ENCODE measurements around the gene SLC4A9.

SLC4A9 gene

GRCh38 chr5:140360101-140360500 is at the start of gene SLC4A9:
TSS of gene SLC4A9 (plus strand) at chr5:140360194. CDS start at chr5:140360237, 43 bp downstream.
- H3K9me2 ChIP-seq (ENCODE audit: low read depth, low read length): no peaks in the 10 kb centered on the region
- H3K79me2 ChIP-seq (ENCODE audit: insufficient read depth, low read length): no peaks in the 10 kb centered on the region
- H3K4me1 ChIP-seq (ENCODE audit: insufficient read depth, low read length, severe bottlenecking): peaks cover 22% of the 10 kb centered on the region
- no peak within 1 kb of the TSS for H3K4me3 ChIP-seq (ENCODE audit: low read depth, low read length, poor library complexity, severe bottlenecking)
- no peak for TF ChIP-seq EZH2 (IDR thresholded peaks at IDR 0.05; ENCODE audit: borderline replicate concordance, low read length)
- TF ChIP-seq CTCF (IDR thresholded peaks at IDR 0.05; ENCODE audit: low read length): no peak
- no peaks in the 10 kb centered on the region for H3F3A ChIP-seq (ENCODE audit: insufficient read depth, low read length)
- H3K9me3 ChIP-seq (ENCODE audit: low read length): no peaks in the 10 kb centered on the region
- no peaks in the 10 kb centered on the region for H3K27me3 ChIP-seq (ENCODE audit: insufficient read depth, low read length)
- H3K36me3 ChIP-seq (ENCODE audit: insufficient read depth, low read length): no peaks in the 10 kb centered on the region
- no peak within 1 kb of the TSS for H3K27ac ChIP-seq (ENCODE audit: low read depth, low read length, poor library complexity, severe bottlenecking)
- H3K4me2 ChIP-seq (ENCODE audit: low read length): no peak within 1 kb of the TSS
- no peak within 1 kb of the TSS for H3K9ac ChIP-seq (ENCODE audit: low read length)
- H2AFZ ChIP-seq (ENCODE audit: low read length): no peak within 1 kb of the TSS
- no peaks in the 10 kb centered on the region for H4K20me1 ChIP-seq (ENCODE audit: insufficient read depth, low read length)

- no peaks in the 10 kb centered on the region for H3K36me3 ChIP-seq (ENCODE audit: insufficient read depth, low read length)
- H3K27me3 ChIP-seq (ENCODE audit: insufficient read depth, low read length): no peaks in the 10 kb centered on the region
- H3K9me3 ChIP-seq (ENCODE audit: low read length): no peaks in the 10 kb centered on the region
- no peaks in the 10 kb centered on the region for H3K4me1 ChIP-seq (ENCODE audit: insufficient read depth, low read length, severe bottlenecking)
- no peaks in the 10 kb centered on the region for H3K79me2 ChIP-seq (ENCODE audit: insufficient read depth, low read length)
- H3K9ac ChIP-seq (ENCODE audit: low read length): no peak overlapping the region
- no peaks in the 10 kb centered on the region for H3K9me2 ChIP-seq (ENCODE audit: low read depth, low read length)
- H2AFZ ChIP-seq (ENCODE audit: low read length): no peak overlapping the region
- H3K27ac ChIP-seq (ENCODE audit: low read depth, low read length, poor library complexity, severe bottlenecking): no peak overlapping the region
- H3F3A ChIP-seq (ENCODE audit: insufficient read depth, low read length): no peaks in the 10 kb centered on the region
- no peaks in the 10 kb centered on the region for H4K20me1 ChIP-seq (ENCODE audit: insufficient read depth, low read length)
- no peak overlapping the region for H3K4me2 ChIP-seq (ENCODE audit: low read length)
- TF ChIP-seq EZH2 (IDR thresholded peaks at IDR 0.05; ENCODE audit: borderline replicate concordance, low read length) (no peak), CTCF (IDR thresholded peaks at IDR 0.05; ENCODE audit: low read length) (no peak)
- no peak overlapping the region for H3K4me3 ChIP-seq (ENCODE audit: low read depth, low read length, poor library complexity, severe bottlenecking)
Observed at GRCh38 chr5:140310434-140310833, 49.6 kb upstream of the SLC4A9 start.

- H3K4me1 ChIP-seq (ENCODE audit: insufficient read depth, low read length, severe bottlenecking): no peaks in the 10 kb centered on the region
- TF ChIP-seq EZH2 (IDR thresholded peaks at IDR 0.05; ENCODE audit: borderline replicate concordance, low read length): no peak
- no peak for TF ChIP-seq CTCF (IDR thresholded peaks at IDR 0.05; ENCODE audit: low read length)
- no peak overlapping the region for H3K27ac ChIP-seq (ENCODE audit: low read depth, low read length, poor library complexity, severe bottlenecking)
Observed at GRCh38 chr5:140311011-140311467, 49.0 kb upstream of the SLC4A9 start.

More at GRCh38 chr5:140311011-140311467, 49.0 kb upstream of the SLC4A9 start:
- Histone ChIP-seq H3K79me2 (ENCODE audit: insufficient read depth, low read length) (no peaks in the 10 kb centered on the region), H3K4me2 (ENCODE audit: low read length) (no peak overlapping the region), H3F3A (ENCODE audit: insufficient read depth, low read length) (no peaks in the 10 kb centered on the region), H2AFZ (ENCODE audit: low read length) (no peak overlapping the region), H3K9me2 (ENCODE audit: low read depth, low read length) (no peaks in the 10 kb centered on the region), H4K20me1 (ENCODE audit: insufficient read depth, low read length) (no peaks in the 10 kb centered on the region), H3K9me3 (ENCODE audit: low read length) (no peaks in the 10 kb centered on the region), H3K36me3 (ENCODE audit: insufficient read depth, low read length) (no peaks in the 10 kb centered on the region), H3K9ac (ENCODE audit: low read length) (no peak overlapping the region), H3K27me3 (ENCODE audit: insufficient read depth, low read length) (no peaks in the 10 kb centered on the region), H3K4me3 (ENCODE audit: low read depth, low read length, poor library complexity, severe bottlenecking) (no peak overlapping the region)
